Stimulated activated CD4-positive, alpha-beta T cell treated with anti-CD3 and anti-CD28 coated beads, TNF-alpha, amount 100 ng/mL, for 24 hours (primary cell): ENCODE data around the gene MLEC.
"Not testable (repeated sequence)": the region's sequence is repeated elsewhere in the genome, so short reads cannot be mapped to it uniquely, and the experiment has no call there.

Experiments
- DNase-seq, 3 experiments: peaks; one replicate each; pipeline ENCODE4 v3.0.0-alpha.2; 2020; ENCODE audit warnings: low read depth in 3 of 3

The MLEC gene

GRCh38 chr12:120662879-120663278 is 24.1 kb upstream of the MLEC start:
- no peak for DNase-seq

- DNase-seq, result no peak
These were observed 23.2 kb upstream of the MLEC start for GRCh38 chr12:120663741-120664140.

GRCh38 chr12:120666571-120667390 is 20.2 kb upstream of the MLEC start:
- no peak for DNase-seq

GRCh38 chr12:120668091-120668867 is 18.7 kb upstream of the MLEC start:
- no peak for DNase-seq

GRCh38 chr12:120668868-120669840 is 17.8 kb upstream of the MLEC start:
- no peak for DNase-seq

- DNase-seq, result not testable (repeated sequence)
These were observed 16.7 kb upstream of the MLEC start for GRCh38 chr12:120670237-120670636.

GRCh38 chr12:120670667-120671066 is 16.3 kb upstream of the MLEC start:
- DNase-seq, result no peak

GRCh38 chr12:120674097-120674636 is 12.8 kb upstream of the MLEC start:
- no peak for DNase-seq

- DNase-seq, result no peak
These were observed 9.0 kb upstream of the MLEC start for GRCh38 chr12:120677765-120678473.

GRCh38 chr12:120678572-120678971 is 8.4 kb upstream of the MLEC start:
- no peak for DNase-seq

GRCh38 chr12:120680165-120680738 is 6.7 kb upstream of the MLEC start:
- DNase-seq, result no peak

GRCh38 chr12:120684523-120684932 is 2.4 kb upstream of the MLEC start:
- DNase-seq, result no peak

- DNase-seq, result no peak
These were observed 1.4 kb upstream of the MLEC start for GRCh38 chr12:120685522-120685921.

GRCh38 chr12:120686151-120686689 is 729 bp upstream of the MLEC start:
- DNase-seq, result peak; percentile 93 to 97 (median 93)

GRCh38 chr12:120687578-120688289 is 785 bp downstream of the MLEC start:
- DNase-seq, result peak in 1 of 3 experiments; percentile 39

GRCh38 chr12:120688527-120689071 is 1.6 kb downstream of the MLEC start:
- no peak for DNase-seq

- no peak for DNase-seq
These were observed 2.6 kb downstream of the MLEC start for GRCh38 chr12:120689397-120690082.

GRCh38 chr12:120690083-120690450 is 3.1 kb downstream of the MLEC start:
- DNase-seq, result no peak

GRCh38 chr12:120690978-120691377 is 4.0 kb downstream of the MLEC start:
- no peak for DNase-seq
